H1 (cell line): ENCODE data around the gene CRYBB2. TPM values are rescaled to one million over a fixed set of nuclear protein-coding genes. Genes with fewer than 3 reads are reported as not detected.

Experiments
- CTCF ChIA-PET: fragments of 300-600 bp; sonication (Branson Sonifier 250); formaldehyde crosslinking; loops from one replicate; lab custom pipeline; 2021; ENCODE audit not compliant: partially characterized antibody; lab: Charles Lee
- POLR2A ChIA-PET: fragments of 300-600 bp; sonication (Branson Sonifier 250); formaldehyde crosslinking; loops from one replicate; lab custom pipeline; 2021; ENCODE audit warnings: inconsistent platforms; ENCODE audit not compliant: partially characterized antibody; lab: Charles Lee
- DNase-seq, 2 experiments: peaks; one replicate each; pipeline versions ENCODE4 v3.0.0 to v3.0.0-alpha.2; 2010 to 2022; ENCODE audit warnings: low spot score in 2 of 2, low read depth in 1 of 2, mixed read lengths in 1 of 2
- FAIRE-seq: peaks from 2 replicates; lab custom pipeline; 2011; peaks lifted over from hg19 to GRCh38; lab: Jason Lieb, UNC
- H2AFZ ChIP-seq: 2 replicates; pipeline ENCODE4 v1.8.1; 2012; ENCODE audit warnings: low read length, inconsistent platforms
- H2AK5ac ChIP-seq: 2 replicates; pipeline ENCODE4 v1.6.1; 2013; ENCODE audit warnings: low read depth, low read length
- H2BK120ac ChIP-seq: replicated peaks from 2 replicates; pipeline ENCODE3; 2013; ENCODE audit warnings: low read depth, low read length, inconsistent platforms
- H2BK12ac ChIP-seq: 2 replicates; pipeline ENCODE4 v1.6.1; 2013; ENCODE audit warnings: low read depth, low read length
- H2BK15ac ChIP-seq: 2 replicates; pipeline ENCODE4 v1.6.1; 2013; ENCODE audit warnings: low read length
- H2BK20ac ChIP-seq: 2 replicates; pipeline ENCODE4 v1.6.1; 2013; ENCODE audit warnings: low read length
- H2BK5ac ChIP-seq: 2 replicates; pipeline ENCODE4 v1.6.1; 2013; ENCODE audit warnings: low read depth, low read length
- H3K14ac ChIP-seq: 2 replicates; pipeline ENCODE4 v1.6.1; 2013; ENCODE audit warnings: inconsistent platforms; ENCODE audit not compliant: insufficient read length
- H3K18ac ChIP-seq: 2 replicates; pipeline ENCODE4 v1.6.1; 2013; ENCODE audit warnings: low read length; ENCODE audit errors: extremely low read depth
- H3K23ac ChIP-seq: 2 replicates; pipeline ENCODE4 v1.6.1; 2013; ENCODE audit warnings: inconsistent platforms; ENCODE audit not compliant: insufficient read length
- H3K23me2 ChIP-seq: 2 replicates; pipeline ENCODE4 v1.6.1; 2013; ENCODE audit warnings: low read depth, low read length
- H3K27ac ChIP-seq: 2 replicates; pipeline ENCODE4 v1.6.1; 2011; ENCODE audit warnings: low read depth, low read length, inconsistent platforms
- H3K27me3 ChIP-seq, 4 experiments: replicated peaks in 1 of 4; 1 replicate in 1 of 4; 2 replicates in 3 of 4; pipeline versions ENCODE4 v1.6.1 to v1.8.1; 2011 to 2013; ENCODE audit warnings: low read length in 3 of 4, mild to moderate bottlenecking in 3 of 4, inconsistent platforms in 2 of 4, mixed read lengths in 2 of 4, moderate library complexity in 1 of 4; ENCODE audit not compliant: control insufficient read depth in 3 of 4, insufficient read depth in 3 of 4; ENCODE audit errors: extremely low read depth in 1 of 4
- H3K36me3 ChIP-seq, 4 experiments: 2 replicates each; pipeline versions ENCODE4 v1.6.1 to v1.8.1; 2011 to 2013; ENCODE audit warnings: mild to moderate bottlenecking in 4 of 4, low read length in 3 of 4, moderate library complexity in 2 of 4, control low read depth in 1 of 4, inconsistent platforms in 1 of 4; ENCODE audit not compliant: insufficient read depth in 4 of 4, control insufficient read depth in 2 of 4
- H3K4ac ChIP-seq: replicated peaks from 2 replicates; pipeline ENCODE3; 2013; ENCODE audit warnings: low read length, low read depth, mixed read lengths, inconsistent platforms; ENCODE audit not compliant: insufficient read length
- H3K4me1 ChIP-seq, 4 experiments: replicated peaks in 1 of 4; 1 replicate in 1 of 4; 2 replicates in 3 of 4; pipeline versions ENCODE4 v1.6.1 to v1.8.1; 2011 to 2013; ENCODE audit warnings: low read length in 3 of 4, inconsistent platforms in 2 of 4, mixed read lengths in 1 of 4; ENCODE audit not compliant: insufficient read depth in 4 of 4, control insufficient read depth in 3 of 4
- H3K4me2 ChIP-seq, 2 experiments: 2 replicates each; pipeline versions ENCODE4 v1.6.1 to v1.8.1; 2011 to 2013; ENCODE audit warnings: low read depth in 2 of 2, low read length in 2 of 2, control low read depth in 1 of 2, inconsistent platforms in 1 of 2, mild to moderate bottlenecking in 1 of 2; ENCODE audit not compliant: insufficient read depth in 1 of 2
- H3K4me3 ChIP-seq, 4 experiments: fragments of 200-600, 300-600 bp in 1 of 4; sonication (generic), shearing (Covaris generic), sonication (Bioruptor Twin) in 1 of 4; 2 replicates each; pipeline versions ENCODE4 v1.5.1 to v1.8.1; 2011 to 2016; ENCODE audit warnings: low read length in 4 of 4, low read depth in 3 of 4, control low read depth in 2 of 4, inconsistent platforms in 2 of 4, mild to moderate bottlenecking in 2 of 4, mixed read lengths in 1 of 4, moderate library complexity in 1 of 4; ENCODE audit not compliant: insufficient read depth in 2 of 4; ENCODE audit errors: extremely low read depth in 1 of 4
- H3K56ac ChIP-seq: replicated peaks from 2 replicates; pipeline ENCODE3; 2013; ENCODE audit warnings: low read depth, mild to moderate bottlenecking, mixed read lengths, low read length, inconsistent platforms; ENCODE audit not compliant: insufficient read length
- H3K79me1 ChIP-seq: 2 replicates; pipeline ENCODE4 v1.6.1; 2013; ENCODE audit warnings: low read depth, low read length, control low read depth
- H3K79me2 ChIP-seq, 2 experiments: 2 replicates each; pipeline versions ENCODE4 v1.6.1 to v1.8.1; 2012 to 2013; ENCODE audit warnings: low read length in 2 of 2, mild to moderate bottlenecking in 2 of 2, inconsistent platforms in 1 of 2; ENCODE audit not compliant: insufficient read depth in 2 of 2, control insufficient read depth in 1 of 2
- H3K9ac ChIP-seq, 4 experiments: replicated peaks in 1 of 4; 1 replicate in 1 of 4; 2 replicates in 3 of 4; pipeline versions ENCODE4 v1.6.1 to v1.8.1; 2011 to 2013; ENCODE audit warnings: low read depth in 3 of 4, low read length in 3 of 4, control low read depth in 2 of 4, mild to moderate bottlenecking in 2 of 4, moderate library complexity in 2 of 4, inconsistent platforms in 1 of 4; ENCODE audit errors: extremely low read depth in 1 of 4
- H3K9me3 ChIP-seq, 2 experiments: 2 replicates each; pipeline versions ENCODE4 v1.6.1 to v1.8.1; 2012 to 2013; ENCODE audit warnings: mild to moderate bottlenecking in 2 of 2, moderate library complexity in 2 of 2, control low read depth in 1 of 2, inconsistent platforms in 1 of 2, low read depth in 1 of 2, low read length in 1 of 2, mixed read lengths in 1 of 2; ENCODE audit not compliant: insufficient read depth in 2 of 2
- H4K20me1 ChIP-seq, 2 experiments: replicated peaks in 1 of 2; 2 replicates each; pipeline versions ENCODE3 to v1.8.1; 2011 to 2013; ENCODE audit warnings: inconsistent platforms in 2 of 2, low read length in 2 of 2, mild to moderate bottlenecking in 1 of 2; ENCODE audit not compliant: insufficient read depth in 2 of 2, control insufficient read depth in 1 of 2
- H4K5ac ChIP-seq: 2 replicates; pipeline ENCODE4 v1.6.1; 2013; ENCODE audit warnings: low read length, low read depth, mixed read lengths, inconsistent platforms; ENCODE audit not compliant: insufficient read length
- H4K8ac ChIP-seq: 2 replicates; pipeline ENCODE4 v1.8.0; 2013; ENCODE audit warnings: mild to moderate bottlenecking, moderate library complexity, low read length, inconsistent platforms; ENCODE audit not compliant: insufficient read depth; ENCODE audit errors: extremely low read depth
- H4K91ac ChIP-seq: replicated peaks from 2 replicates; pipeline ENCODE3; 2013; ENCODE audit warnings: low read length, mixed read lengths, inconsistent platforms; ENCODE audit not compliant: insufficient read length
- E2F6 ChIP-seq: IDR thresholded peaks from 2 replicates; pipeline ENCODE4 v1.6.1; 2012; ENCODE audit warnings: inconsistent platforms
- KDM4A ChIP-seq: IDR thresholded peaks from one replicate; pipeline ENCODE4 v1.7.1; 2012; ENCODE audit warnings: low read depth, mild to moderate bottlenecking, moderate library complexity, low read length, inconsistent platforms; ENCODE audit not compliant: severe bottlenecking
- PHF8 ChIP-seq: fragments of 200-600 bp; sonication (generic); conservative IDR thresholded peaks from 2 replicates; pipeline ENCODE4 v1.7.1; 2012; ENCODE audit warnings: low read depth, mild to moderate bottlenecking, inconsistent platforms, low read length, moderate library complexity
- POLR2A ChIP-seq, 2 experiments: IDR thresholded peaks; 1 replicate in 1 of 2; 2 replicates in 1 of 2; pipeline ENCODE4 v1.6.1; 2011; ENCODE audit warnings: low read depth in 2 of 2, low read length in 2 of 2, mild to moderate bottlenecking in 2 of 2; ENCODE audit errors: control extremely low read depth in 1 of 2
- SP4 ChIP-seq: IDR thresholded peaks from 2 replicates; pipeline ENCODE4 v1.6.1; 2012; ENCODE audit warnings: low read length, inconsistent platforms
- WGBS, 2 experiments: shearing (Covaris generic) in 1 of 2; methylation state at CpG; one replicate each; pipeline versions ENCODE4 v1.1.6 to v1.1.7; 2013 to 2015; ENCODE audit warnings: low lambda C conversion rate in 2 of 2, mixed read lengths in 2 of 2, inconsistent platforms in 1 of 2, low coverage in 1 of 2, missing lambda C conversion rate in 1 of 2; ENCODE audit not compliant: insufficient replicate concordance in 2 of 2, insufficient coverage in 1 of 2, insufficient read length in 1 of 2; ENCODE audit errors: extremely low coverage in 1 of 2, missing lambda C conversion rate in 1 of 2; 5-methylcytosine and 5-hydroxymethylcytosine counted together
- polyA plus RNA-seq, 7 experiments: library from polyadenylated mRNA; depleted of rRNA in 3 of 7; stranded (reverse) in 5 of 7; unstranded in 2 of 7; fragments of >200 nt in 5 of 7; fragments of 200-250 nt in 2 of 7; gene quantifications; 1 replicate in 5 of 7; 2 replicates in 1 of 7; 4 replicates in 1 of 7; pipeline versions ENCODE4 v1.2.1 to v1.2.3, GENCODE V29; 2011 to 2013; ENCODE audit warnings: missing spikeins in 2 of 7, mixed read lengths in 2 of 7
- total RNA-seq: library from RNA; stranded (reverse); fragmentation: NEBNext Ultra II Directional; extraction: Animal tissue kit (Norgen Biotek cat#: 25700); gene quantifications from 2 replicates; pipeline ENCODE4 v1.2.1, GENCODE V29; 2021

Gene CRYBB2
- total and polyA plus RNA-seq, 2 of the 8 experiments (the other 6 are each of a cell fraction or from before 2014, with no cell fraction given): 0.12 TPM; not detected in 1

DNA sequence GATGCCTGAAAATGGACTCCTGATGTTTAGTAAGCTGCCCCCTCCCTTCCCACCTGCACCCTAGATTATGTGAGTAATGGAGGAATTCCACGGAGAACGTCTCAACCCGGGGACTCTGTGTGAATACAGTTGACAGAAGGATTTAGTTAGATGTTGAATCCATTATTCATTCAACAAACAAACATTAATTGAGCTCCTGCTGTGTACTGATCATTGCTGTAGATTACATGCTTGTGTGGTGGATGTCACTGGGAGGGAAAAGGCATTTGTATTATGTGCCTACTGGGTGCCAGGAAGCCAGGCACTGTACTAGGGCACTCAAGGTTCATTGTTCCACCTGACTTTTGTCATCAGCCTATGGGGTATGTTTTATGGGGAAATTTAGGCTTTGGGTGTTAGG is 42.6 kb upstream of the CRYBB2 start:
- no peak overlapping the region for H3K4ac ChIP-seq

More for the DNA sequence above, 42.6 kb upstream of the CRYBB2 start:
- H3K4me2 ChIP-seq: no peak overlapping the region
- H4K20me1 ChIP-seq: no peaks in the 10 kb centered on the region
- H3K23me2 ChIP-seq: no peaks in the 10 kb centered on the region
- ChIA-PET CTCF (interaction anchor here (0.9 to 1.6 kb wide), 7 partner anchors 12 to 239 kb away, joined by 3 to 6 read pairs (median 3); partner anchors contain the start of gene CRYBB3), POLR2A (interaction anchor here (0.5 kb wide), 1 partner anchor 258 kb away, joined by 3 read pairs; no protein-coding TSS in a partner anchor)
- H2AK5ac ChIP-seq: no peak overlapping the region
- H3K27ac ChIP-seq: no peak overlapping the region
- H2BK20ac ChIP-seq: no peak overlapping the region
- H3K79me2 ChIP-seq: no peaks in the 10 kb centered on the region
- H4K91ac ChIP-seq: no peak overlapping the region
- H3K23ac ChIP-seq: no peak overlapping the region
- DNase-seq: no peak
- H2BK12ac ChIP-seq: no peak overlapping the region
- no peak overlapping the region for H4K8ac ChIP-seq
- no peak overlapping the region for H3K9ac ChIP-seq
- H2BK5ac ChIP-seq: no peak overlapping the region
- TF ChIP-seq SP4: no peak
- TF ChIP-seq PHF8: no peak
- TF ChIP-seq KDM4A: no peak
- TF ChIP-seq POLR2A (IDR thresholded peaks at IDR 0.05; ENCODE audit: control extremely low read depth in 1 of 2, low read depth in 2 of 2, low read length in 2 of 2): no peak
- TF ChIP-seq E2F6: no peak
- TF ChIP-seq, all 59 proteins: peak for 0
- no peaks in the 10 kb centered on the region; a peak in 3 of 8 replicates for H3K36me3 ChIP-seq
- H3K18ac ChIP-seq: no peak overlapping the region
- WGBS, 2 experiments: 85% methylated on average over 3 of the region's 3 CpGs; no CpG with 5 or more reads in 1 of the 2 experiments
- H2AFZ ChIP-seq: no peak overlapping the region
- H3K4me1 ChIP-seq: 0 out of 7 replicates have a peak, but pooled peaks cover 0 to 4% (median 0%) of the 10 kb centered on the region in 4 experiments
- no peak overlapping the region for H3K14ac ChIP-seq
- no peak overlapping the region for H3K4me3 ChIP-seq
- no peaks in the 10 kb centered on the region for H3K79me1 ChIP-seq
- H3K27me3 ChIP-seq: no peaks in the 10 kb centered on the region
- no peaks in the 10 kb centered on the region; a peak in 1 of 4 replicates for H3K9me3 ChIP-seq
- H2BK120ac ChIP-seq: no peak overlapping the region
- no peak for FAIRE-seq
- H4K5ac ChIP-seq: no peak overlapping the region
- no peak overlapping the region for H2BK15ac ChIP-seq
- no peak overlapping the region for H3K56ac ChIP-seq
